Activated CD8-positive, alpha-beta memory T cell treated with anti-CD3 and anti-CD28 coated beads for 1 hour (primary cell): Measurements from ENCODE around the gene TET3.

Source experiments
- DNase-seq, 2 donors: peaks; one replicate each; pipeline ENCODE4 v3.0.0-alpha.2; 2020; ENCODE audit warnings: low read depth in 1 of 2; ENCODE audit errors: extremely low read depth in 1 of 2

Gene TET3

DNA sequence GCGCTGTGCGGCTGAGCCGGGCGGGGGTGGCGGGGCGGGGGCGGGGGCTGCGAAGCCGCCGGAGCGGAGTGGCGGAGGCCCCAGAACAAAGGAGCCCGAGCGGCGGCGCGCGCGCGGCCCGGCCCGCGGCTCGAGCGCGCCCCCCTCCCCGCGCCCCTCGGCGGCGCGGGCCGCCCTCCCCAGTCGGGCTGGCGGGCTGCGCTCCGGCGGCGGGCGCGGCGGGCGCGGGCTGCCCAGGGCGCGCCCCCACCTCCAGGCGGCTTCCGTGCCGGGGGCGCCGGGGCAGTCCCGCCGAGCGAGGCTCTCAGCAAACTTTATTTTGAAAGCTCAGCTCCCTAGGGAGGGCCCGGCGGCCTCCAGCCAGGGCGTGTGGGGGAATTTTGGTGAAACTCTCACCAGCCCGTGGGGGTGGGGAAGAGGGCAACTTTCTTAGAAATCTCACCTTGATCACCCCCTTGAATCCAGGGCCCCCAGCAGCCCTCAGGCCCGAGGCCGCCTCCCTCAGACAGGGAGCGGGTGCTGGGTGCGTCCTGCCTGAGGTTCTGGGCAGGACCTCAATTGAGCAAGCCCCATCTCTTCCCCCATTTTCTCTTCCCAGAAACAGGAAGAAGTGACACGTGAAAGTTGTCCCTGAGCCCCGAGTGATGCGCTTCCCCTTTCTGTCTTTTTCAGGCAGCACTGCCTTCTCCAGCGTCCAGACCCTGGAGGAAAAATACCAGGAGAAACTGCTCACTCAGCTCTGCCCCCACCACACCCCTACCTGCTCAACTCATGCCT lies 786 bp downstream of the TET3 start:
- DNase-seq = peak in 1 of 2 donors; percentile 20

DNA sequence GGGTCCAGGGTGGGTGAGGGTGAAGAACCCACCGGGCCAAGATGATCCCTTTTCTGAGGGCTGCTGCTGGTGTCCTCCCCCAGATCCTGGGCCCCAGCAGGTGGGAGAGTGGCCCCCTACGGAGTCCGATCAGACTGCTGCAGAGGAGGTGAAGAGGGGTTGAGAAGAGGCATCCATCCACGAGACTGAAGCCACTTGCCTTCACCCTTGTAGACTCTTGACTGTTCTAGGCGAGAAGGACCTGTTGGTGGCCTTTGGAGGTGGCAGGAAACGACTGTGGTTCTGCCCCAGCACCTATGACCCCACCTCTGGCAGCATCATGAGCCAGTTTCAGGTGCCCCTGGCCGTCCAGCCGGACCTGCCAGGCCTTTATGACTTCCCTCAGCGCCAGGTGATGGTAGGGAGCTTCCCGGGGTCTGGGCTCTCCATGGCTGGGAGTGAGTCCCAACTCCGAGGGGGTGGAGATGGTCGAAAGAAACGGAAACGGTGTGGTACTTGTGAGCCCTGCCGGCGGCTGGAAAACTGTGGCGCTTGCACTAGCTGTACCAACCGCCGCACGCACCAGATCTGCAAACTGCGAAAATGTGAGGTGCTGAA lies 1.5 kb downstream of the TET3 start:
- DNase-seq = no peak

GRCh38 chr2:73987109-73987947 lies 2.6 kb downstream of the TET3 start:
- peak in 1 of 2 donors; percentile 24 for DNase-seq

GRCh38 chr2:73987948-73988700 lies 3.4 kb downstream of the TET3 start:
- no peak for DNase-seq

GRCh38 chr2:73989972-73990371 lies 5.3 kb downstream of the TET3 start:
- no peak for DNase-seq

DNA sequence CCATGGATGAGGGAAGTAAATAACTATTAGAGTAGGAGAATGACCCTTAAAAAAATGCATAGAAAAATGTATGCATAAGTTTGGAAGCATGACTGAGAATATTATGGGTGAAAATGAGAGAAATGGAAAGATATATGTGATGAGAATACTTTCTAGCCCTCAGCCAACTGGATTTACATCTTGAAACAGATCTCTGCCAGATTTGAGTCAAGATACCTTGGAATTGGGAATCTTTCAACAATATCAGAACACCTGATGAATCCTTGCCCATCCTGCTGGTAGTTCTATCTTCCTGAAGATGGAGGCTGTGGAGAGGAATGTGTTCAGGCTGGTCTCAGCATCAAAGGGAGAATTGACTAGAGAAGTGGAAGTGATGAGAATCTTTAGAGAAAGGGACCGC lies 5.8 kb downstream of the TET3 start:
- DNase-seq = no peak

GRCh38 chr2:73992036-73992435 lies 7.3 kb downstream of the TET3 start:
- no peak for DNase-seq

GRCh38 chr2:73993376-73993775 lies 8.7 kb downstream of the TET3 start:
- DNase-seq = no peak

DNA sequence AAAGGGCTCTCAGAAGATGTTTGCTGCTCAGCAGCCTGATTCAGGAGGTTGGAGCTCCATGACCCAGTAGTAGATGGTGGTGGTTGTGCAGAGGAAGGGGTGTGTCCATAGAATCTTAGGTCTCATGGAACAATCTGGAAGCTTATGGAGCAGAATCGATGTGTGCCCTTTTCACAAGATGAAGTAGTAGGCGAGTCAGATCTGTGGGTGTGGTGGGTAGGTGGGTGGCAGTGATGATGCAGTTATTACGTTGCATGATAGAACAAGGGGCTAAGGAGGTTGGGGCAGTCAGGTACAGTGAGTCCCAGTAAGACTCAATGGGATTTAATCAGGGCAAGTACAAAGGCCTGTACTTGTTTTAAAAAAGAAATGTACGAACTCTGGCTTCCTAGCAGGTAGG lies 9.1 kb downstream of the TET3 start:
- DNase-seq = no peak

DNA sequence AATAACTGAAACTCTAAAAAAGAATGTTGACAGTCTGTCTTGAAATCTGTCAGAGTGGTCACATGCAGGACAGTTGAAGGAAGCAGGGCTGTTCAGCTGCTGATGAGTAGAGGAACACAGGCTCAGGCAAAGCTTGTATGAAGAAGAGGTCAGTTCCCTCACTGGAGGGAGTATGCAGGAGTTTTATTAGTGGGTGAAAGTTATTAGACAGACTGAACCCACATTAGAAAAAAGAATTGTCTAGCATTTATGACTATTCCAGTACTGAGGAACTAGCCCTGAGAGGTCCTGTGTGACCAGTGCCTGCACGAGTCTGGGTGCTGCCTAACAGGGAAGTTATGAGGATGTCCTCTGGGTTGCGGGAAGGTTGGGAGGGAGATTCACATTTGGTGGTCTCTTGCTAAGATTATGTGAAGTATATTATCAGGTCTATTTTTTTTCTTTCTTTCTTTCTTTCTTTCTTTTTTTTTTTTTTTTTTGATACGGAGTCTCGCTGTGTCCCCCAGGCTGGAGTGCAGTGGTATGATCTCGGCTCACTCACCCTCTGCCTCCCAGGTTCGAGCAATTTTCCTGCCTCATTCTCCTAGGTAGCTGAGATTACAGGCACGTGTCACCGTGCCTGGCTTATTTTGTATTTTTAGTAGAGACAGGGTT lies 9.6 kb downstream of the TET3 start:
- DNase-seq = no peak

GRCh38 chr2:73995810-73996209 lies 11.1 kb downstream of the TET3 start:
- no peak for DNase-seq

DNA sequence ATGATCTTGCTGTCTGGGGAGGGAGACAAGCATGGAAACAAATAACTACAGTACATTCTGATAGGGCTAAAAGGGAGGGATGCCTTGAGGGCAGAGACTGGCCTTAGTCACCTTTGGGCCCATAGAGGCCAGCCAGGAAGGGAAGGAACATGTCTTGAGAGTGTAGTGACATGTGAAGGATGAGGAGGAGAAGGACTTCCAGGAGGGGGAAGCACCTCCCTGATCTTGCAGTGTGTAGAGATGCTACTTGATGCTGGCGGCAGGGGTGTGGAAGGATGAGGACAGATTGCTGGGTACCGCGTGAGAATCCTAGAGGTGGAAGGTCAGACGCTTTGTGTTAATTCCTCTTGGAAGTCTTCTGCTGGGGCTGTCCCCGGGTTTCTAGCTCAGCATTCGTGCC lies 13.1 kb downstream of the TET3 start:
- no peak for DNase-seq

DNA sequence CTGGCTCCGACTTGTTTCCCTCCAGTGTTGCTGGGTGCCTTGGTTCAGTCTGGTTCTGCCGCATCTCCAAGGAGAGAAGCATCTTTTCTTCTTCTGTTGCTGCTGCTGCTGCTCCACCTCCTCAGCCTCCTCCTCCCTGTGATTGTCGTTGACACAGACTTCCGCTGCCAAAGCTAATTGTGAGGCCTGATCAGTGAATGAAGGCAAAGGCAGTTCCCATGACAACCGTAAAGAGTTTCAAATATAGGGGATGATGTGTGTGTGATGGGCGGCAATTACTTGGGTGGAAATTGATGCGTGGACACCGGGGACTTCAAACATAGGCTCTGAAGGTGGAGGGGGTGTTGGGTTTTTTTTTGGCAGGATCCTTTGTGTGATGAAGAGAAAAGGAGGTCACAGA lies 13.7 kb downstream of the TET3 start:
- DNase-seq = no peak

GRCh38 chr2:73998933-73999332 lies 14.2 kb downstream of the TET3 start:
- no peak for DNase-seq

DNA sequence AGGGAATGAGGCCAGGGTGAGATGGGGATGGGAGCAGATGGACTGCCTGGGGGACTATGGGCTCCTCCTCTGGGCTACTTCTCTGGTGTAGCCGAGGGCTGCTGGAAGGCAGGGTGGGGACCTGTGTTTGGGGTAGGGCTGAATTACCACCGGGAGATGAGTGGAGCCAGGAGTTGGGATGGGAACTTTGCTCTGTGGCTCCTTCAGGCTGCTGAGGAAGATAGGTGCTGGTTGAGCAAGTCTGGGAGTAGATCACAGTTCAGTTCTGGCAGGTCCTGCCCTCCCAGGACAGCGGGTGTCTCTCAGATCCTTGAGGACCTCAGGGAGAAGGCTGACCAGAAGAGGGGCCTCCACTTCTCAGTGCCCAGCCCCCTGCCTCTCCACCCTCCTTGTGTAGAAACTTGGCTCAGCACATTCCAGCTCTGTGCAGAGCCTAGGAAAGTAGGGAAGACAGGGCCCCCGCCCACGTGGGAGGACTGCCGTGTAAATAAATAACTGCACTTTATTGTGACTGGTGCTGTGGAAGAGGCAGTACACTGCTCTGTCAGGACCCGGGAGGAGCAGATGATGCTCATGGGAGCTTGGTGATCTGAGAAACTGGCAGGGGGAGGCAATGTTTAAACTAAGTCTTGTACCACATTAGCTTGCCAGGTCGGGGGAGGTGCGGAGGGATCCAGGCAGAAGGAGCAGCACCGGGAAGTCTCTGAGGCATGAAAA lies 15.3 kb downstream of the TET3 start:
- no peak for DNase-seq

DNA sequence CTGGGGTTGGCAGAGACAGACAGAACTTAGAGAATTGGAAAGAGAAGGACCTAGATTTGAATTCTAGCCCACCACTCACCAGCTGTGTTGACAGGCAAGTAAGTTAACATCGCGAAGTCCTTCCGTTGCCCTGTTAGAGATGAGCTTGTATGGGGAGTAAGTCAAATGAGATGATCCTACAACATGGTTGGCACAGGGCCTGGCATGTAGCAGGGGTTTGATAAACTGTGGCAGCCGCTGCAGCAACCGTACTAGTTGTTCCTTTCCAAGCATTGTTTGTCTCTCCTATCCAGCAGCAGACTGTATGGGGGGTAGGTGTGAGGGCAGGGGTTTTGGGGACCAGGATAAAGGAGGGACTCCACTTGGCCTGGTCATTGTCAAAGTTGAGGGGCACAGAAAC lies 16.0 kb downstream of the TET3 start:
- DNase-seq = no peak

DNA sequence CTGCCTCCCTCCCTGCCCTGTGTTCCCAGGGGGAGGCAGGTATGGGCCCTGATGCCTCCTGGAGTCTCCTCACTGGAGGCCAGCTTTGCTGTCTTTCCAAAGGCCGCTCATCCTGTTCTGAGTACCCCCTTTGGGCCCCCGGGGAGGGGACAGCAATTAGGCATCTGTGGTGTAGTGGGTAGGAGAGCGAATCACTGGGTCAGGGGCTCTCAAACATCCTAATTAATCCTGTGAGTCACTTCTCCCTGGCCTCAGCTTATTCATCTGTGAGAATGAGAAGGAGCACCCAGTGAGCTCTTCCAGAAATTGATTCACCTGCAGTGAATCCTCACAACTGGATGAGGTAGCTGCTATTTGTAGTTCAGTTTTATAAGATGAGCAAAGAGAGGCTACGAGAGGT lies 16.4 kb downstream of the TET3 start:
- DNase-seq = no peak

DNA sequence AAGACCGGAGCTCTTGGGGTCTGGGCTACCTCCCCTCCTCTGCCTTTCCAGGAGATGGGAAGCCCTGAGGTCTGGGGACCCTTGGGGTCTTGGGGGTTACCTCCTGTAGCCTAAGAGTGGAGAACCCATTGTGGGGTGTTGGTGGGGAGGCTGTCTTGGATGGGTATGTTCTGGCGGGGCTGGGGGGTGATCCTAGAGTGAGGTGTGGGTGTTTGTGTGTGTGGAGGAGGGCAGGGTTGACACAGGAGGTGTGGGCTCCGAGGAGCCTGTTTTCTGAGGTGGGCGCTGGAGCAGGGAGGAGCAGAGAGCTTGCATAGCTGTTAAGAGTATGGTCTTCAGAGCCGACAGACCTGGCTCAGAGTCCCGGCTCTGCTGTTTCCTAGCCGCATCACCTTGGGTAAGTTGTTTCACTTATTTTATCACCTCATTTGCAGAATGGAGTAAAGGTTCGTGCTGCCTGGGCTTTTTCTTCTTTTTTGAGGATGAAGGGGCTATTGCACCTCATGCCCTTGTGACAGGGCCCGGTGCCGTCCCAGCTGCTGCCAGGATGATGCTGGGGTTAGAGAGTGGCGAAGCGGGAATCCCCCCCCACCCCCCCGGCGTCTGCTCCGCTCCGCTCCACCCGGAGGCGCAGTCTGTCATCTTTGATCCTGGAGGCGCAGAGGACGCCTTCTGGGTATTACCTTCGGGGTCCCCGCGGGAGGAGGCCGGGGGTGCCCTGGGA lies 17.2 kb downstream of the TET3 start:
- no peak for DNase-seq
